Esophagus muscularis mucosa (tissue), 3 donors: ENCODE results near the gene RHOV.

Experiments
- CTCF ChIP-seq, 3 experiments: fragments of 200-600 bp in 2 of 3; fragments of 450-650 bp in 1 of 3; sonication (generic) in 2 of 3; IDR thresholded peaks; one replicate each; pipeline ENCODE4 v1.5.1; 2017 to 2019; ENCODE audit warnings: antibody characterized with exemption in 3 of 3, mild to moderate bottlenecking in 2 of 3, moderate library complexity in 1 of 3
- POLR2A ChIP-seq: fragments of 450-650 bp; IDR thresholded peaks from one replicate; pipeline ENCODE4 v1.6.1; 2017; ENCODE audit warnings: antibody characterized with exemption, moderate library complexity, mild to moderate bottlenecking, low read depth
- POLR2AphosphoS5 ChIP-seq, 2 donors: sonication (generic); formaldehyde crosslinking; IDR thresholded peaks; one replicate each; pipeline ENCODE4 v1.6.1; 2017; ENCODE audit warnings: antibody characterized with exemption in 2 of 2

GRCh38 chr15:40914013-40914412 lies 40.0 kb upstream of the RHOV start:
- TF ChIP-seq CTCF (IDR thresholded peaks at IDR 0.05) (no peak), POLR2AphosphoS5 (IDR thresholded peaks at IDR 0.05) (no peak), POLR2A (no peak)
